SIG-M5 treated with dmso at 0.1 percent for 504 hours (cell line): Measurements from ENCODE around the gene HEATR5A.
"Not testable (repeated sequence)": the region's sequence is repeated elsewhere in the genome, so short reads cannot be mapped to it uniquely, and the experiment has no call there.

Experiments
- DNase-seq: peaks from one replicate; lab custom pipeline; 2025; ENCODE audit not compliant: unreplicated experiment; lab: John Stamatoyannopoulos, UW

HEATR5A gene

GRCh38 chr14:31331395-31331794 is 89.0 kb downstream of the HEATR5A start:
- not testable (repeated sequence) for DNase-seq

GRCh38 chr14:31329876-31330521 is 90.4 kb downstream of the HEATR5A start:
- DNase-seq, result not testable (repeated sequence)

- DNase-seq, result no peak
Measured at GRCh38 chr14:31326111-31326510, 94.2 kb downstream of the HEATR5A start.

GRCh38 chr14:31323419-31323818 is 96.9 kb downstream of the HEATR5A start:
- DNase-seq, result no peak

- DNase-seq, result no peak
Measured at GRCh38 chr14:31320922-31321766, 99.2 kb downstream of the HEATR5A start.

GRCh38 chr14:31320216-31320615 is 100.1 kb downstream of the HEATR5A start:
- DNase-seq, result no peak

GRCh38 chr14:31319701-31320100 is 100.6 kb downstream of the HEATR5A start:
- no peak for DNase-seq

GRCh38 chr14:31312934-31313333 is 107.4 kb downstream of the HEATR5A start:
- DNase-seq, result no peak

GRCh38 chr14:31312370-31312769 is 108.0 kb downstream of the HEATR5A start:
- DNase-seq, result not testable (repeated sequence)

- no peak for DNase-seq
Measured at GRCh38 chr14:31307618-31308017, 112.7 kb downstream of the HEATR5A start.

GRCh38 chr14:31307198-31307597 is 113.2 kb downstream of the HEATR5A start:
- DNase-seq, result no peak

- no peak for DNase-seq
Measured at GRCh38 chr14:31303654-31304053, 116.7 kb downstream of the HEATR5A start.

- DNase-seq, result no peak
Measured at GRCh38 chr14:31300883-31301282, 119.5 kb downstream of the HEATR5A start.

- DNase-seq, result no peak
Measured at GRCh38 chr14:31300296-31300695, 120.1 kb downstream of the HEATR5A start.

GRCh38 chr14:31297701-31298344 is 122.5 kb downstream of the HEATR5A start:
- no peak for DNase-seq

GRCh38 chr14:31297112-31297511 is 123.2 kb downstream of the HEATR5A start:
- no peak for DNase-seq

- DNase-seq, result no peak
Measured at GRCh38 chr14:31294746-31295405, 125.5 kb downstream of the HEATR5A start.

GRCh38 chr14:31292937-31293616 is 127.3 kb downstream of the HEATR5A start:
- DNase-seq, result no peak

GRCh38 chr14:31291210-31291609 is 129.1 kb downstream of the HEATR5A start:
- DNase-seq, result peak; percentile 63

- no peak for DNase-seq
Measured at GRCh38 chr14:31287294-31287972, 132.9 kb downstream of the HEATR5A start.
